Lung microvascular endothelial cell (primary cell): ENCODE results near the gene PTPRO. TPM values are rescaled to one million over a fixed set of nuclear protein-coding genes. Genes with fewer than 3 reads are reported as not detected.

ENCODE experiments used
- DNase-seq, 2 donors: peaks; one replicate each; pipeline versions ENCODE4 v3.0.0 to v3.0.0-alpha.2; 2010; ENCODE audit warnings: low read depth in 2 of 2
- total RNA-seq: library from RNA; depleted of rRNA; stranded (reverse); fragments of >200 nt; gene quantifications from 2 replicates; pipeline ENCODE4 v1.2.1, GENCODE V29; 2014

PTPRO gene
- total RNA-seq, 1 donor from 2014 or later: not detected

DNA sequence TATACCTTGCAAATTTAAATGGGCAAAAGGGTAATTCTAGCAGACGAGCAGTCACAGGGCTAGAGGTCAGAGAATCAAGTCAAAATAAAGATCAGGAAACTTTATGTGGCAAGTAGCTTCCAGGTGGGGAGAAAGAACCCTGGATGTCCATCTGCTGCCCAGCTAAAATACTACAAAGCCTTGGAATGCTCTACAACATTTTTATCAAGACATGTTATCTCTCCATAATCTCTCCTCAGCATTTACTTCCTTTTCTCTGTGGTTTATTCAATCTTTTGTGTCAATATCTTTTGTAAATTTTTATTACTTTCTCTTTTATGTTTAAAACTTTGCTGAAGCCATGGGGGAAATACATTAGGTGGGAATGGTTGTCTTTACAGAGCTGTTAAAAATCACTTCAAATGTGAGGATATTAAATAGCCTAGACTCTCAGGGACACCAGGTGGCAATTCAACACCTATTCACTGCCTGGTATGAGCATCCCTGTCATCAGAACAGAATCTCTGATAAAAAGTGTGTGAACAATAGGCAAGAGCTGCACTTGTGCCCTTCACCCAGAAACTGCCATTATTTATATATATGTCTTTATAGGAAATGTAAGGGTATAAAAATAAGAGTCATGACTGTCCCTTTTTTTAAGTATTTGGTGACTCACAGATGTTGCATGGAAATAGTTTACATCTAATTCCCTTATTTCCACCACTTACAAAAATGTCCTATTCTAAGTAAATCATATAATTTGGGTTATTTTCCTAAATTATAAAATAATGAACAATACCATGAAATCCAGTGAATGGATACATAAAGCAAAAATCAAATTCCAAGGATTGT is 314.0 kb downstream of the PTPRO start:
- DNase-seq: peak; percentile 5 to 13

DNA sequence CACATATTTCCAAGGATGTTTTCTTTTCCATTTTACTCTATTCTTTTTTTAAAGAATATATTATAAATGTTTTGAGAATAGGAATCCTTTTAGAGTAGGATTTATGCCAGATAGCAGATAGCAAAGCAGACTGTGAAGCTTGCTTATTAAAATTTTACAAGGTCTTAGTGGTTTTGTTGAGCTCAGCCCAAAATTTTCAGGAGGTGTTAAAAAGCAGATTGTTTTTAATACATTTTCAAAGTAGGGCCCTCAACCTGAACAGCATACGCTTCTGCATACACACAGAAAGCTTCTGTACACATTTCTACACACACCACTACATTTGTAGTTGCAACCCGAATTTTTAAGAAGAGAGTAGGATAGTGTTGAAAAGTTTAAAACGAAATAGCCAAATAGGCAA is 315.9 kb downstream of the PTPRO start:
- no peak for DNase-seq

GRCh38 chr12:15644700-15645099 is 322.4 kb downstream of the PTPRO start:
- peak in 1 of 2 donors; percentile 20 for DNase-seq

GRCh38 chr12:15646581-15646980 is 324.3 kb downstream of the PTPRO start:
- DNase-seq: no peak

Other genes starting within 250 kb of the PTPRO start
- not detected in 2 replicates for gene RERG, start 101.1 kb upstream of the PTPRO start, total RNA-seq